ENCODE results near the gene RBM19.

DNA sequence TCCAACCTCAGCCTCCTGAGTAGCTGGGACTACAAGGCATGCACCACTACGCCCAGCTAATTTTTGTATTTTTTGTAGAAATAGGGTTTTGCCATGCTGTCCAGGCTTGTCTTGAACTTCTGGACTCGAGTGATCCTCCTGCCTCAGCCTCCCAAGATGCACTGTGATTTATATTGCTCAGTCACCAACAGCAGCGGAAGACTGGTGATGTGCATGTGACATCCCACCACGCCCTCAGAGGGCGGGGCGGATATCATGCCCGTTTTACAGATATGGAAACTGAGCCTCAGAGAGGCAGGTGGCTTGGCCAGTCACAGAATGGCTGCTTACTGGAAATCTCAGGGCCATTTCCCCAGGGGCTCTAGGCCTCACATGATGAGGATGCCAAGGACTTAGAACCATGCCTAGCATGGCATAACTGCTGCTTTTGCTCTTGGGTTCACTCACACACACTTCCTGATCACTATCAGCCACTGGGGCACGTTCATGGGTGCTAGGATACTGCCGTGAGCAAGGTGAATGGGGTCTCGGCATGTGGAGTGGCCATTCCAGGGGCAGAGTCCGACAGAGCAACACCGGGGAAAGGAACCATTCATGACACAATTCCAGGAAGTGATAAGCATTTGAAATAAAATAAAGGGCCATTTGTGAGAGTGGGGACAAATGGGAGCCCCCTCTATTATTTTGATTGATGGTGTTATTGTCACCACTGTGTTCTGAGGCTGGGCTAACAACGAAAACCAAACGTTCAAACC is 31.9 kb downstream of the RBM19 start:
- no peak for TF ChIP-seq POLR2AphosphoS5 (IDR thresholded peaks at IDR 0.05; ENCODE audit: low read depth, low read length)
- TF ChIP-seq, protein P1, sequence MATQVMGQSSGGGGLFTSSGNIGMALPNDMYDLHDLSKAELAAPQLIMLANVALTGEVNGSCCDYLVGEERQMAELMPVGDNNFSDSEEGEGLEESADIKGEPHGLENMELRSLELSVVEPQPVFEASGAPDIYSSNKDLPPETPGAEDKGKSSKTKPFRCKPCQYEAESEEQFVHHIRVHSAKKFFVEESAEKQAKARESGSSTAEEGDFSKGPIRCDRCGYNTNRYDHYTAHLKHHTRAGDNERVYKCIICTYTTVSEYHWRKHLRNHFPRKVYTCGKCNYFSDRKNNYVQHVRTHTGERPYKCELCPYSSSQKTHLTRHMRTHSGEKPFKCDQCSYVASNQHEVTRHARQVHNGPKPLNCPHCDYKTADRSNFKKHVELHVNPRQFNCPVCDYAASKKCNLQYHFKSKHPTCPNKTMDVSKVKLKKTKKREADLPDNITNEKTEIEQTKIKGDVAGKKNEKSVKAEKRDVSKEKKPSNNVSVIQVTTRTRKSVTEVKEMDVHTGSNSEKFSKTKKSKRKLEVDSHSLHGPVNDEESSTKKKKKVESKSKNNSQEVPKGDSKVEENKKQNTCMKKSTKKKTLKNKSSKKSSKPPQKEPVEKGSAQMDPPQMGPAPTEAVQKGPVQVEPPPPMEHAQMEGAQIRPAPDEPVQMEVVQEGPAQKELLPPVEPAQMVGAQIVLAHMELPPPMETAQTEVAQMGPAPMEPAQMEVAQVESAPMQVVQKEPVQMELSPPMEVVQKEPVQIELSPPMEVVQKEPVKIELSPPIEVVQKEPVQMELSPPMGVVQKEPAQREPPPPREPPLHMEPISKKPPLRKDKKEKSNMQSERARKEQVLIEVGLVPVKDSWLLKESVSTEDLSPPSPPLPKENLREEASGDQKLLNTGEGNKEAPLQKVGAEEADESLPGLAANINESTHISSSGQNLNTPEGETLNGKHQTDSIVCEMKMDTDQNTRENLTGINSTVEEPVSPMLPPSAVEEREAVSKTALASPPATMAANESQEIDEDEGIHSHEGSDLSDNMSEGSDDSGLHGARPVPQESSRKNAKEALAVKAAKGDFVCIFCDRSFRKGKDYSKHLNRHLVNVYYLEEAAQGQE (IDR thresholded peaks at IDR 0.05; ENCODE audit: insufficient read depth in 1 of 2, low read depth in 2 of 2, low read length in 2 of 2): no peak

Measured in PFSK-1 (cell line).